K562 (cell line): ENCODE measurements around the gene SAP30BP. TPM values are rescaled to one million over a fixed set of nuclear protein-coding genes. Genes with fewer than 3 reads are reported as not detected.

Experiments
- CHD7 ChIP-seq: fragments of 200-600 bp; sonication (generic); IDR thresholded peaks from one replicate; pipeline ENCODE4 v1.6.1; 2012; ENCODE audit warnings: mild to moderate bottlenecking, low read depth, low read length, inconsistent platforms
- NCOA4 ChIP-seq: fragments of 450-650 bp; IDR thresholded peaks from 2 replicates; pipeline ENCODE4 v1.6.1; 2018; ENCODE audit warnings: mild to moderate bottlenecking; ENCODE audit not compliant: partially characterized antibody
- NEUROD1 ChIP-seq: fragments of 150-350 bp; IDR thresholded peaks from 2 replicates; pipeline ENCODE4 v1.6.1; 2014; ENCODE audit warnings: borderline replicate concordance, low read length, low read depth; ENCODE audit not compliant: partially characterized antibody
- TSHZ1 ChIP-seq: fragments of 250-450 bp; sonication (Bioruptor Pico); IDR thresholded peaks from 2 replicates; pipeline ENCODE4 v1.4.0; 2020; ENCODE audit warnings: mild to moderate bottlenecking, moderate library complexity
- polyA plus RNA-seq, 8 experiments: library from polyadenylated mRNA; depleted of rRNA in 4 of 8; stranded (reverse) in 5 of 8; unstranded in 3 of 8; fragments of >200 nt; fragmentation: Nextera tagmentation in 2 of 8; fragmentation: Illumina TruSeq in 1 of 8; extraction: Ambion mirVana in 2 of 8; extraction: Trizol in 1 of 8; gene quantifications; 2 replicates each; pipeline versions ENCODE4 v1.2.1 to v1.2.3, GENCODE V29; 2011 to 2014; ENCODE audit warnings: inconsistent platforms in 1 of 8, missing spikeins in 1 of 8
- total RNA-seq, 7 experiments: library from RNA; depleted of rRNA in 6 of 7; stranded (reverse); fragments of >200 nt in 6 of 7; fragmentation: Illumina TruSeq in 2 of 7; extraction: Trizol in 2 of 7; gene quantifications; 2 replicates each; pipeline versions ENCODE4 v1.2.1 to v1.2.3, GENCODE V29; 2011 to 2021; ENCODE audit warnings: low replicate concordance in 1 of 7

SAP30BP gene
- total and polyA plus RNA-seq, 9 of the 15 experiments (the other 6 are each of a cell fraction or from before 2014, with no cell fraction given): 45.3 to 154 (median 71.7) TPM

- no peak for TF ChIP-seq NEUROD1
- TF ChIP-seq TSHZ1 (CRISPR knock-in tag): no peak
- no peak for TF ChIP-seq NCOA4
- no peak for TF ChIP-seq CHD7
Observed at GRCh38 chr17:75753514-75754377, 86.6 kb downstream of the SAP30BP start (continued).
